Vagina (tissue), 2 donors: ENCODE data around the gene EXOC6.

Experiments used
- POLR2A ChIP-seq, 2 donors: fragments of 450-650 bp; IDR thresholded peaks; one replicate each; pipeline ENCODE4 v1.6.1; 2017; ENCODE audit warnings: antibody characterized with exemption in 2 of 2, mild to moderate bottlenecking in 2 of 2, moderate library complexity in 2 of 2
- POLR2AphosphoS5 ChIP-seq, 2 donors: sonication (generic); formaldehyde crosslinking; IDR thresholded peaks; one replicate each; pipeline ENCODE4 v1.9.0; 2017; ENCODE audit warnings: antibody characterized with exemption in 2 of 2, mild to moderate bottlenecking in 2 of 2, low read depth in 1 of 2; ENCODE audit not compliant: insufficient read depth in 1 of 2
- TF ChIP-seq, protein P1 (sequence below), 3 experiments: fragments of 450-650 bp in 2 of 3; fragments of 200-600 bp in 1 of 3; sonication (generic) in 1 of 3; IDR thresholded peaks; one replicate each; pipeline ENCODE4 v1.5.1; 2017 to 2019; ENCODE audit warnings: antibody characterized with exemption in 3 of 3, mild to moderate bottlenecking in 2 of 3, moderate library complexity in 2 of 3

DNA sequence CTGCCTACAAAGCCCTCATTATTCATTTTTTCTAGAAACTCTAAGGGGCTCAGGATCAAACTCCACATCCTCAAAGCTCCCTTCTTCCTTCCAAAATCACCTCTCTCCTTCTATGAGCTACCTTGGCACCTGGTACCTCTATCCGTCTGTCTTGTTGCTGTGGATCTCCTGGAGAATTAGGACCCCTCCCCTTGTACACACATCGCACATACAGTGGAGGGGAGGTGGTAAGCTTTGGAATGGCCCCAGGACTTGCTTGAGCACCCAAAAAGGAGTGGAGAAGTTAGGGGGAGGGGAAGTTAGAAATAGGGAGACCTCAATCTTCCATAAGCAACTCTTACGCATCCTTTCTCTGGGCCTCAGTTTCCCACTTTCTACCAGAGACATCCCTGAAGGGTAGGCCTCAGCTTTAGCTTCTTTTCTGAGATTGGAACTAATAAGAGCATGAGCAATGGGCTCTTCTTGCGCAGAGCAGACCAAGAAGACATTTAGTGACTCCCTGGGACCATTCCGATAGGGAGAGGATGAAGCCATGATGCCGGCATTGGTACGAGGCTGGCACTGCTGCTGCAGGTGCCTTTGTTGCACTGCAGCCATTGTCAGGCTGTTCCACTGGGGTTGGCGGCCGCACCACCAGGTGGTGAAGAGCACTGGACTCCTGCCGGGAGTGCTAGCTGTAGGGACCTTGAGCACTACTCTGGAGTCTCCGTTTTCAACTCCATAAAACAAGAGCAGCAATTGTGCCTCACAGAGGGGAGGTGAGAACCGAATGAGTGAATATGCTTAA lies 216.7 kb downstream of the EXOC6 start:
- TF ChIP-seq, protein P1, sequence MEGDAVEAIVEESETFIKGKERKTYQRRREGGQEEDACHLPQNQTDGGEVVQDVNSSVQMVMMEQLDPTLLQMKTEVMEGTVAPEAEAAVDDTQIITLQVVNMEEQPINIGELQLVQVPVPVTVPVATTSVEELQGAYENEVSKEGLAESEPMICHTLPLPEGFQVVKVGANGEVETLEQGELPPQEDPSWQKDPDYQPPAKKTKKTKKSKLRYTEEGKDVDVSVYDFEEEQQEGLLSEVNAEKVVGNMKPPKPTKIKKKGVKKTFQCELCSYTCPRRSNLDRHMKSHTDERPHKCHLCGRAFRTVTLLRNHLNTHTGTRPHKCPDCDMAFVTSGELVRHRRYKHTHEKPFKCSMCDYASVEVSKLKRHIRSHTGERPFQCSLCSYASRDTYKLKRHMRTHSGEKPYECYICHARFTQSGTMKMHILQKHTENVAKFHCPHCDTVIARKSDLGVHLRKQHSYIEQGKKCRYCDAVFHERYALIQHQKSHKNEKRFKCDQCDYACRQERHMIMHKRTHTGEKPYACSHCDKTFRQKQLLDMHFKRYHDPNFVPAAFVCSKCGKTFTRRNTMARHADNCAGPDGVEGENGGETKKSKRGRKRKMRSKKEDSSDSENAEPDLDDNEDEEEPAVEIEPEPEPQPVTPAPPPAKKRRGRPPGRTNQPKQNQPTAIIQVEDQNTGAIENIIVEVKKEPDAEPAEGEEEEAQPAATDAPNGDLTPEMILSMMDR (IDR thresholded peaks at IDR 0.05): no peak
- TF ChIP-seq POLR2A (IDR thresholded peaks at IDR 0.05) (no peak), POLR2AphosphoS5 (IDR thresholded peaks at IDR 0.05; ENCODE audit: insufficient read depth in 1 of 2, low read depth in 1 of 2) (no peak)
